ENCODE data around the gene CSK.

The CSK gene

DNA sequence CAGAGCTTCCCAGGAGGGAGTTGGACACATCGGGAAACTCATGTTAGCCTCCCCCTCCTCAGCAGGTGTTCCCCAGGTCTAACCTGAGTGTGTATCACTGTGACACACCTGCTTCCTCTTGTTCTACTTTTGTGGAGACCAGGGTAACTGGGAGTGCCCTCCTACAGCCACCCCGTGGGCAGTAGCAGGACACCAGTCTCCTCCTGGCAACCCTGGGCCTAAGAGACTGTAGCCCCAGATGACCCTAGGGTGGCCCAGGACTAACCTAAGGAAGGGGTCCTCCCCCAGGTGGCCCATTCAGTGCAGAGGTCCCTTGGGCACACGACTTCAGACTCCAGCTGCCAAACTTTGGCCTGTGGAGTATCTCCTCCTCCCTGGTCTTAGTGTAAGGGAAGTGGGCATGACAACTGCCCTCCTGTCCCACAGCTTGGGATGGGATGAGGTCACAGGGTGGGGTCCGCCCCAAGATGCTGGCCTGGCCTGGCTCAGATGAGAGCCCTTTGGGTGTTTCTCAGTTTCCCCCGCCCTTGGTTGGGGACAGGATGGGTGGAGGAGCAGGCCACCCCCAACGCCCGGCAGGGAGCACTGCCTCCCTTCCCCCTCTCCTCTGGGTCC lies 4.8 kb downstream of the CSK start:
- no peak for DNase-seq (ENCODE audit: low read depth in 2 of 3, low spot score in 2 of 3)

DNA sequence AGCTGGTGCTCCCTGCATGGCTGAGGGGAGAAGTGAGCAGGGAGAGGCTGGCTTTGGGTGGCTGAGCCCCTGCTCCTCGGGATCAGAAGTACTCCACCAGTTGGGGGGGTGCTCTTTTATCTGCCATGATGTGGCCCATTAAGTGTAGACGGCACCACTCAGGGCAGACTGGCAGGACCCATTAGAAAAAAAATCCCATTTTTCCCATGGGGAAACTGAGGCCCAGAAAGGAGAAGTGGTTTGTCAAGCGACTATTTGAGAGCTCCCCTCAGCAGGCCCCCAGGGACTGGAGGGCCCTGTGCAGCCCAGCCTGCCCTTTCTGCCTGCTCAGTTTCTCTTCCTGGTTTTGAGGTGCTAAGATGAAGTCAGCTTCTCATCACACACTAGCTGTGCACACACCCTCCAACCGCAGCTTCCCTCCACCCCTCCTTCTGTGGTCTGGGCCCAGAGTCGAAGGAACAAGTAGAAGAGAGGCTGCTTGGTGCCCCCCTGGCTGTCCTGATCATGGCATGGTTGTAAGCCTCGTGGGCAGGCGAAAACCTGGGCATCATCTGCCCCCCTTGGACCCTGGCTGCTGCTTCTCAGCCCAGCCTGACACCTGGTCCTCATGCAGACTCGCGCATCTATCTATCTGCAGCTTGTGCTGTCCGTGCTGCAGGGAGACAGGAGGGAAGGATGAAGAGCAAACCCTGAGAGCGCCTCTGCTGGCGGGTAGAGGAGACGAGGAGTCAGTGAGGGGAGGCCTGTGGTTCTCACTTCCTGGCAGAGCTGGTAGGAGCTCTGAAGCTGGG lies 5.6 kb downstream of the CSK start:
- DNase-seq (ENCODE audit: low read depth in 2 of 3, low spot score in 2 of 3), result peak in 2 of 3 experiments; percentile 77 to 81

DNA sequence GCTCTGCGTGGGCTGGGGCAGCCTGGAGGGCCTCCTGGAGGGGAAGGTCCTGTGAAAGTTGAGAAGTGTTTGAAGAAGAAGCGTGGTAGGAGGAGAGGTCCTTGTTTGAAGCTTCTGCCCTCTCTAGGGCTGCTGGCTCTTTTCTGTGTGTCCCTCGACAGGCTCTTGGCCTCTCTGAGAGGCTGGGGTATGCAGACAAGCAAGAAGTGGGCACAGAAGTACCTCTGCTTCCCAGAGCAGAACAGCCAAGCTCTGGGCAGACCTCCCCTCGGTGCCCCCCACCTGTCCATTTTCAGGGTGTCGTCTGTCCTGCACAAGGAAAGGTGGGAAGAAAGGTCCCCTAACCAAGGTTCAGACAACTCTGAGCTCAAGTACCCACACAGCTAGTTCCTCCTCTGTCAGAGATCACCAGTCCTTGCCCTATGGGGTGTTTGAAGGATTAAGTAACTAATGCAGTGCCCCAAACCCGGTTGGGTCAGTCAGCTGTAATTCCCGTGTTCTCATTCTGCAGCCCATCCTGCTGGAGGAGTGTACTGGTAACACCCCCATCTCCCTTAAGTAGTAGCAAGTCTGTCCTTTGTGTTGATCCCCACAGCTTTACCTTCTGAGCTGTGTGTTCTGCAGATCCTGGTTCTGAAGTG lies 6.3 kb downstream of the CSK start:
- peak in 1 of 3 experiments; percentile 81 for DNase-seq (ENCODE audit: low read depth in 2 of 3, low spot score in 2 of 3)

DNA sequence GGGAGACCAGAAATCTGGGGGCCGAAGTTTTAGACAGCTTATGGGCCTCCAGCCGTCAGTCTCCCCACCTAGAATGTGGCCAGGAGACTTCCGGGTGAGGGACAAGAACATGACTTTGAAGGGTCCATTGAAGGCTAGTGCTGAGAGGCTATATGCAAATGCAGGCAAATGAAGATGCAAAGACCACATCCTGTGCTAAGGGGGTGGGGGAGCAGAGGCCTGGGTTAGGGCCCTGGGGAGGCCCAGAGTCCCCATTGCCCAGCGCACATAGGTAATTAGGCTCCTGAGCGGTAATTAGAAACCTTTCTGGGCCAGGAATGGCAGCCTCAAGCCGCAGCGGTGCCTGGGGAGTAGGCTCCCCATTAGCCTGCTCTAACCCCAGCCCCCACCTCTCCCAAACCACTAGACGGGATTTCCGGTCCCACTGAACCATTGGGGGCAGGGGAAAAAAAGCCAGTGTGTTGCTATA lies 6.8 kb downstream of the CSK start:
- DNase-seq (ENCODE audit: low read depth in 2 of 3, low spot score in 2 of 3), result no peak

DNA sequence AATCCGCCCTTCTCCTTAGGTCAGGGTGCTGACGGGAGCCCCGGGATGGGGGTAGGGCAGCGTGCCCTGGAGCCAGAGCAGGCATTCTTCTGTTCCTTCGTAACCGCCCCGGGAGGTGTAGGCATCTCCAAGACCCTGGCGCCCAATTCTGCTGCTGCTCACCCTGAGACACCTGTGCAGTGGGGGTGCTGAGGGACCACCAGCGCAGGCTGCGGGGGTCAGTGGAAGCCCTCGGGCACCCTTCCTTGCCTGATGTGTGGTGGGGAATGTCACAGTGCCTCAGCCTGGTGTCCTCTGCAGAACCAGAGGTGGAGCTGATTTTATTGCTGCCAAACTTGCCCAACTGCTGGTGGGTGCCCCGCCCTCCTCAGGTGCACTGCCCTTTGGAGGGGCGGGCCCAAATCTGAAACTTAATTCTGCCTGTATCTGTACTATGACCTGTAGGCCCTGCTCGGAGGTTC lies 7.3 kb downstream of the CSK start:
- DNase-seq (ENCODE audit: low read depth in 2 of 3, low spot score in 2 of 3), result no peak

DNA sequence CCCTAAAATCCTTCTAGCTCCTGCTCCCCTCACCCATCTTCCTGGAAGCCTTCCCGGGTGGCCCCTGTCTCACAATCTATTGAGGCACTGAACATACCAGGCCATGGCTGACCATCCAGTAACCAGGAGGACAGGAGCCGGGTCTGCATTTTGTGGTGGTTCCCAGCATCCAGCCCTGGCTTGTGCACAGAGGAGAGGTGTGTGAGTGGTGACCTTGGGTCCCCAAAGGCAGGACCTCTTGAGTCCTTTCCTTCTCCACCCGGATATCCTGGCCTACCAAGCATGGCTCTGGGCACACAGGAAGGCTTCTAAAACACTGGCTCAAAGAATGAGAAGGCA lies 7.8 kb downstream of the CSK start:
- DNase-seq (ENCODE audit: low read depth in 2 of 3, low spot score in 2 of 3), result no peak

DNA sequence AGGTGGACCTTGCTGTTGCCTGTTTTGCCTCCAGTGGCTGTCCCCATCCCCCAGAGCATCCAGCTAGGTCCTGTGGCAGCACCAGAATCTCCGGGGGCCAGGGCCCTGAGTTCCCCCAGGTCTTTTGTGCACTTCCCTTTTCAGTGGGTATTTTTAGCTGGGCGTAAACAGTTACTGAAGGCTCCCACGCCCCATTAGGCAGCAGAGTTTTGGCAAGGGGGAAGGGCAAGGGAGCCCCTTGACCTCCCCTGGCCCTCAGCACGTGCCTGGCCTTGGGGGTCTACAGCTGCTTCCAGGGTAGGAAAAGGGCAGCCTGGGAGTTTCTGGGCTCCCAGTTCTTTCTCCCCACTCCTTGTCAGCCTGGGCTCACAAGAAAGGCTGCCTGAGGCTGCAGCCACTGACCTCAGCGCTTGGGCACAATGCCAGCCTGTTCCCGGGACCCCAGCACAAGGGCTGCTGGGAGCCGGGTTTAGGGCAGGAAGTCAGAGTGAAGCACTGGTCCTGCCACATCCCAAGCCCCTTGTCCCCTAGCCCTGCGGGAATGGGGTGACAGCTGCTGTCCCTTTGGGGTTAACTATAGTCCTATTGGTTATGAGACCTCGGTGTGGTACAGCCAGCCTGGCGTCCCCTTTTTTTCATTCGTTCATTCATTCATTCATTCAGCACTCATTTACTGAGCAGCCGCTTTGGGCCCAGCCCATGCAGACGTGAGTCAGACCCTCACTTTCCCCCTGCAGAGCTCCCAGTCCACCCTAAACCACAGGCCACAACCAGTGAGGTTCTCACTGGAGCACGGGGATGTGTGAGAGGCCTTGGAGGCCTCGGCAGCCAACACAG lies 8.4 kb downstream of the CSK start:
- no peak for DNase-seq (ENCODE audit: low read depth in 2 of 3, low spot score in 2 of 3)

DNA sequence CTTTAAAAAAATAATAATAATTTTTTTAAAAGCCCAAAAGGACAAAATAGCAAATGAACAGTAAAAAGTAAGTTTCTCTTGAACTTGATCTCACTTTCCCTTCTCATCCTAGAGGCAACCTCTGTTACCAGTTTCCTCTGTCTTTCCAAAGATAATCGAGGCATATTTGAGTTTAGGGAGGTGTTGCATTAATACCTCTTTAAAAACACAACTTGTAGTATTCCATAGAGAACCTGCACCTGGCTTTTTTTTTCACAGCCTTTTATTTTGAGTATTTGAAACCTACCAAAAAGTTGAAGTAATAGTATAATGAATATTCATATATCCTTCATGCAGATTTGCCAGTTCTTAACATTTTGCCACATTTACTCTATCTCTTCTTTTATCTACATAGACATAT lies 9.1 kb downstream of the CSK start:
- no peak for DNase-seq (ENCODE audit: low read depth in 2 of 3, low spot score in 2 of 3)

DNA sequence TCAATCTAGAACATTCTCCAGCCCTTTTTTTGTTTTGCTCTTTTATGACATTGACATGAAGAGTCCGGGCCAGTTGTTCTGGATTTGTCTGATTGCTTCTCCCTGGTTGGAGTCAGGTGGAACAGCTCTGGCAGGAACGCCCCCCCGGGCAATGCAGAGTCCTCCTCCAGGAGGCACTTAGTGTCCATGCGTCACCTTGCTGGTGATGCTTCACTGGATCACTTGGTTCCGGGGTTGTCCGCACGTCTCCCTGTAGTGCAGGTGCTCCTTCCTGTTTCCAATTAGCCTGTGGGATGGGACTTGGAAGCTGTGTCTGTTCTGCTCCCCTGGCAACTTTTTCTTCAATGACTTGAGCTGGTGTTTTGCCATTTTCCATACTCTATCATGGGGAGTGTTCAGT lies 9.8 kb downstream of the CSK start:
- no peak for DNase-seq (ENCODE audit: low read depth in 2 of 3, low spot score in 2 of 3)

DNA sequence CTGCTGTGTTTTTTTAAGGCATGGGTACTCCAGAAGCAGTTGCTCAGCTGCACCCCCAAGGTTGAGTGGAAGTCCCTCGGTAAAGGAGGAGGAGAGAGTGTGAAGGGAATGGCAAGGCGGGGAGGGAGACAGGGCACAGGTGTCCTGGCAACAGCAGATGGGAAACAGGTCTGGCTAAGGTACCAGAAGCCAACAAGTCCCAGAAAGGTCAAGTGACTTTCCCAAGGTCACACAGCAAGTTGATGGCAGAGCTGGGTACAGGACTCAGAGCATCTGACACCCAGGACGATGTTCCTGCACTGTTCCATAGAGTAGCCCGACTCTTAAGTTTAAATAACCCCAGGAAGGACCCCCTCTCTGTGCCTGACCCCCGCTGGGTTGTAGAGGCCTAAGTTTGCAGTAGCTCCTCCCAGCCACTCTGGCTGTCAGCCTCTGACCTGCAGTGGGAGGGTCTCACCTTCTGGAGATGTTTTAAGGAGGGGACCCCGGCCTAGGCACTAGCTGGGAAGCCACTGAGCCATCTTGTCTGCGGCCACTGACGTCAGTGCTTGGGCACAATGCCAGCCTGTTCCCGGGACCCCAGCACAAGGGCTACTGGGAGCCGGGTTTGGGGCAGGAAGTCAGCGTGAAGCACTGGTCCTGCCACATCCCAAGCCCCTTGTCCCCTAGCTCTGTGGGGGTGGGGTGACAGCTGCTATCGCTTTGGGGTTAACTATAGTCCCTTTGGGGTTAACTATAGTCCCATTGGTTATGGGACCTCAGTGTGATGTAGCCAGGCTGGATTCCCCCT lies 10.5 kb downstream of the CSK start:
- DNase-seq (ENCODE audit: low read depth in 2 of 3, low spot score in 2 of 3), result no peak

DNA sequence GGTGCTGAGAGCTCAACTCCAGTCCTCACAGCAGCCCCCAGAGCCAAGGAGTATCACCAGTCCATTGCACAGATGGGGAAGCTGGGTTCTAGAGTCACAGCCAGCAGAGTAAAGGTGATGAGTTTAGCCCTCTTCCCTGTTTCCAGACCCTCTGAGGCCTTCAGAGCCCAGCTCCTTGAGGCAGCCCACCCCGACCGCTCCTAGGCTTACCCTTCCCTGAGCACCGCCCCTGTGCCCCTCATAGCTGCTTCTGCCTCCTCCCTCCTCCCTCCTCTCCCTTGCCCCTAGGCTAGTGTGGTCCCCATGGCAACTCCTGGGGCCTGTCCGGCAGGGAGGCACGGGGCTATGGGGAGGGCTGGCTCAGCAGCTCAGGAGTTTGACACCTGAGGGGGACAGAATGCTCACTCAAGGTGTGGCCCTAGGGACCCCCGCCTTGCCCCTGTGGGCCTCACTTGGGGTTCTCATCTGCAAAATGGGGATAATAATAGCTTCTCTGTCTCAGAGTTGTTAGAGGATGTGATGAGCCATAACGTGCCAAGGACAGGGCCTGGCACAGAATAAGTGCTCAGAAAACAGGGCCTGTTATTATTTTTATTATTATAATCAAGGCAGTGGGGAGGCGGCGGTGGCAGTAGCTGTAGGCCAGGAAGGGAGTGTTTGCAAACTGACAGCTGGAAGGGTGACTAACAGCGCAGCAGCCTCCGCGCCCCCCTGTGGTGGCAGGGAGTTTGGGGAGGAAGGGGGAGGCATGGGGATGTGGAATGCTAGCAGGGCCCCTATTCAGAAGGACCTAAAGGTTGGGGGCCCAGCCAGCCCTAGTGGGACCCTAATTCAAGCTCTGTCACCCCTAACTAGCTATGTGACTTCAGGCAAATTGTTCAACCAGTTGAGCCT lies 11.5 kb downstream of the CSK start:
- no peak for DNase-seq (ENCODE audit: low read depth in 2 of 3, low spot score in 2 of 3)

DNA sequence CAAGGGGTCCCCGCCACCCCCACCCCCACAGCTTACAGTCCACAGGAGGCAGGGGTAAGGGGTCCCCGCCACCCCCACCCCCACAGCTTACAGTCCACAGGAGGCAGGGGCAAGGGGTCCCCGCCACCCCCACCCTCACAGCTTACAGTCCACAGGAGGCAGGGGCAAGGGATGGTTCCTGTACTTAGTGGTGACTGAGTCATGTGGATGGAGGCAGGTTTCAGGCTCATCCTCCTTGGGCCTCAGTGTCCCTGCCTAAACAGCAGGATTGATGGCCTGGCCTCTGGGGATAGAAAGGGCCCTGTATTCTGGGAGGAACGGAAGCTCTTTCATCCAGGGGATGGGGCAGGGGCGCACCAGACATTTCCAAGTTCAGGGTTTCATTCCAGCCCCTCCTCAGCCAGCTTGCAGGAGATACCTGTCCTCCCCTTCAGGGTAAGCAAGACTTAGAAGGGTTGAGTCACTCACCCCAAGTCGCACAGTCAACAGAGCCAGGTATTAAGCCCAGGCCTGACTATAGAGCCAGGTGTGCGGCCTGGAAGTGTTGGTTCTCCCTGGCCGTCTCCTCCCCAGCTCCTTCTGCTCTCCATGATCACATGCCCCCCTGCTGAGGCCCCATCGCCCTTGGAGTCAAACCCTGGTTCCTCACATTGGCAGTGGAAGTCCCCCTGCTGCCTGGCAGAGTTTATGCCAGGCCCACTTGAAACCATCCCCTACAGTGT lies 12.5 kb downstream of the CSK start:
- DNase-seq (ENCODE audit: low read depth in 2 of 3, low spot score in 2 of 3), result no peak

DNA sequence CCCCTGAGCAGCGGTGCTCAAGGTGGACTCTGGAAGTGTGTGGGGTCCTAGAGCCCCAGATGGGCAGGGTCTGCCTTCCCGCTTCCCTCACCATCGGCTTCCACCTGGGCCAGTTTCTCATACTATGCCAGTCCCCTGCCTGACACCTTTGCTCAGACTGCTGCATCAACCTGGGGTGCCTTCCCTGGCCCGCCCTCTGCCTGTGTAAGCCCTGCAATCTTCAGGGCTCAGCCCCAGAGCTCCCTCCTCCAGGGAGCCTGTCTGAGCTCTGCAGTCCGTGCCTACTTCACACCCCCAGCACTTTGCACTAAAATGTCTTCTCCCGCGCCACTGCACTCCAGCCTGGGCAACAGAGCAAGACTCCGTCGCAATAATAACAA lies 13.1 kb downstream of the CSK start:
- DNase-seq (ENCODE audit: low read depth in 2 of 3, low spot score in 2 of 3), result no peak

DNA sequence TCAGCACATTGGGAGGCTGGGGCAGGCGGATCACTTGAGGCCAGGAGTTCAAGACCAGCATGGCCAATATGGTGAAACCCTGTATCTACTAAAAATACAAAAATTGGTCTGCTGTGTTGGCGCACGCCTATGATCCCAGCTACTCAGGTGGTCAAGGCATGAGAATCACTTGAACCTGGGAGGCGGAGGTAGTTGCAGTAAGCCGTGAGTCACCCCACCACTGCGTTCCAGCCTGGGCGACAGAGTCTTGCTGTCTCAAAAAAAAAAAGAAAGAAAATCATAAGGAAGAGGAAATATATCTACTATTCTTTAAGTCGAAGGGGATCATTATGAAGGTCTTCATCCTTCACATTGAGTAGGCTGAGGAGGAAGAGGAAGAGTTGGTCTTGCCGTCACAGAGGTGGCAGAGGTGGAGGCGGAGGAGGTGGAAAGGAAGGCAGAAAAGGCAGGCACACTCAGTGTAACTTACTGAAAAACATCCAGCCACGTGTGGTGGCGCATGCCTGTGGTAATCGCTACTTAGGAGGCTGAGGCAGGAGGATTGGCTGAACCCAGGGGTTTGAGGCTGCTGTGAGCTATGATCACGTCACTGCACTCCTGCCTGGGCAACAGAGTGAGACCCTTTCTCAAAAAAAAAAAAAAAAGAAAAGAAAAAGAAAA lies 14.2 kb downstream of the CSK start:
- no peak for DNase-seq (ENCODE audit: low read depth in 2 of 3, low spot score in 2 of 3)

DNA sequence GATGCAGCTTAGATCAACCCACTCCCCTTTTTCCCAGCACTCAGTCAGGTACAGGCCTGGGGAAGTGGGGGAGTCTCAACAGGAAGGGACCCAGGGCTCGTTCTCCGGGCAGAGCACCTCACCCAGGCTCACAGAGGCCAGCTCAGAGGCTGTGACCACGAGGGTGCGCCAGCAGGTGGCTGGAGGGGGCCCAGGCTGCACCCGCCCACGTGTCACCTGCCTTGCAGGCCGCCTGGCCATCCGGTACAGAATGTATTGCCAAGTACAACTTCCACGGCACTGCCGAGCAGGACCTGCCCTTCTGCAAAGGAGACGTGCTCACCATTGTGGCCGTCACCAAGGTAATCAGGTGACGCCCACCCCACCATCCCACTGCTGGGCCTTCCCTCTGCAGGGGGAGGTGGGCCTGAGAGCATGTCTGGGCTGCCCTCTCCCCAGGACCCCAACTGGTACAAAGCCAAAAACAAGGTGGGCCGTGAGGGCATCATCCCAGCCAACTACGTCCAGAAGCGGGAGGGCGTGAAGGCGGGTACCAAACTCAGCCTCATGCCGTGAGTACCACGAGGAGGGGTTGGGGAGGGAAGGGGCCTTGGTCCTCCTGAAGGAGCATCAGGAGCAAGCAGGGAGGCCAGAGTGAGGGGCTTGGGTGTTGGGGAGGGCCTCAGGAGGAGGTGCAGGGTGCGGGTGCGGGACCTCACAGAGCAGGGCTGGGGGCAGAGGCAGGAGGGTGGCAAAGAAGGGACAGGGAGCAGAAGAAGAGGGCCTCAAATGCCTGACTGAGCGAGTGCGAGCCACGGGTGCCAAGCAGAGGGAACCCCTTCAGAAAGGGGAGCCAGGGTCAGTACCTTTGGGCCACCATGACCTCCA lies 16.7 kb downstream of the CSK start:
- no peak for DNase-seq (ENCODE audit: low read depth in 2 of 3, low spot score in 2 of 3)

DNA sequence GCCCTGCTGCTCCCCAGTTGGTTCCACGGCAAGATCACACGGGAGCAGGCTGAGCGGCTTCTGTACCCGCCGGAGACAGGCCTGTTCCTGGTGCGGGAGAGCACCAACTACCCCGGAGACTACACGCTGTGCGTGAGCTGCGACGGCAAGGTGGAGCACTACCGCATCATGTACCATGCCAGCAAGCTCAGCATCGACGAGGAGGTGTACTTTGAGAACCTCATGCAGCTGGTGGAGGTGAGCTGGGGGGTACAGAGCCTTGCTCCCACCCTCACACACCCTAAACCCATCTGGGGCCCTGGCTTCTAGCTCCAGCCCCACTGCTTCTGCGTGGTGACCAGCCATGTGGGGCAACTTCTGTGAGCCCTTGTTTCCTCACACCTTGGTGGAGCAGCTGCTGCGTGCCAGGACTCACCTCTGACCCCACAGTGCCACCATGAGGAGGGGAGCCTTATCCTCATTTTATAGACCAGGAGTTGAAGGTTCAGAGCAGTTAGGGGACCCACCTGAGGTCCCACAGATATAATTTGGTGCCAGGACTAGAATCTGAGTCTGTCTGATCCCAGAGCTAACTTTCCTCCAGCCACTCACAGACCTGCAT lies 17.5 kb downstream of the CSK start:
- DNase-seq (ENCODE audit: low read depth in 2 of 3, low spot score in 2 of 3), result no peak
